Measurements from ENCODE around the gene GRM5. TPM values are rescaled to one million over a fixed set of nuclear protein-coding genes. Genes with fewer than 3 reads are reported as not detected.
A peak's percentile ranks its signal among the peaks of the same experiment; 100 is the strongest.
"Not testable (repeated sequence)": the region's sequence is repeated elsewhere in the genome, so short reads cannot be mapped to it uniquely, and the experiment has no call there.

GRM5 gene
- total RNA-seq (0.08 and 0.27 TPM in 2 replicates), polyA plus RNA-seq (0.12 TPM in 1 of 2 replicates, not detected in the other)

GRCh38 chr11:89065651-89066201 lies at the start of gene GRM5:
GRM5 (minus strand) TSS chr11:89065982; CDS start chr11:89047872, 18,110 bp downstream.
- H3K9me3 ChIP-seq (ENCODE audit: low read depth); H3K4me3 ChIP-seq: not testable (repeated sequence)
- WGBS (ENCODE audit: low lambda C conversion rate, missing lambda C conversion rate), result 3% methylated on average over 28 of the region's 47 CpGs

GRCh38 chr11:89097956-89098355 lies 32.2 kb upstream of the GRM5 start:
- H3K9me2 ChIP-seq (replicated peaks; ENCODE audit: insufficient read depth); H4K20me1 ChIP-seq (ENCODE audit: insufficient read depth, poor library complexity, severe bottlenecking); H3K27me3 ChIP-seq; H3K79me2 ChIP-seq; H2AFZ ChIP-seq; H3K36me3 ChIP-seq (replicated peaks; ENCODE audit: insufficient read depth, low read depth); H3K4me1 ChIP-seq (ENCODE audit: insufficient read depth); H3K4me2 ChIP-seq; H3K27ac ChIP-seq; H3K9me3 ChIP-seq (ENCODE audit: low read depth); H3K4me3 ChIP-seq: not testable (repeated sequence)
- WGBS (ENCODE audit: low lambda C conversion rate, missing lambda C conversion rate), result 100% methylated on average over 1 of the region's 1 CpG
- peak; percentile 63 for TF ChIP-seq CTCF (IDR thresholded peaks at IDR 0.05; ENCODE audit: poor library complexity)
- peak; percentile 26 for DNase-seq (ENCODE audit: low spot score)

More at GRCh38 chr11:89065651-89066201, at the start of gene GRM5:
- DNase-seq (ENCODE audit: low spot score), result peak; percentile 8
- H3K4me1 ChIP-seq (ENCODE audit: insufficient read depth); H3K27ac ChIP-seq; H3K79me2 ChIP-seq; H3K36me3 ChIP-seq (replicated peaks; ENCODE audit: insufficient read depth, low read depth); H3K9me2 ChIP-seq (replicated peaks; ENCODE audit: insufficient read depth); H2AFZ ChIP-seq; H4K20me1 ChIP-seq (ENCODE audit: insufficient read depth, poor library complexity, severe bottlenecking): not testable (repeated sequence)
- H3K4me2 ChIP-seq, result peak within 1 kb of the TSS; percentile 70
- peaks cover 48% of the 10 kb centered on the region for H3K27me3 ChIP-seq

- DNase-seq (ENCODE audit: low spot score); H3K4me1 ChIP-seq (ENCODE audit: insufficient read depth); H2AFZ ChIP-seq; H3K4me2 ChIP-seq; H4K20me1 ChIP-seq (ENCODE audit: insufficient read depth, poor library complexity, severe bottlenecking); H3K9me2 ChIP-seq (replicated peaks; ENCODE audit: insufficient read depth); H3K79me2 ChIP-seq; H3K27me3 ChIP-seq; H3K4me3 ChIP-seq; H3K9me3 ChIP-seq (ENCODE audit: low read depth); H3K36me3 ChIP-seq (replicated peaks; ENCODE audit: insufficient read depth, low read depth); H3K27ac ChIP-seq: not testable (repeated sequence)
- WGBS (ENCODE audit: low lambda C conversion rate, missing lambda C conversion rate), result 71% methylated on average over 2 of the region's 2 CpGs
Observed at GRCh38 chr11:89093806-89094205, 28.0 kb upstream of the GRM5 start.

GRCh38 chr11:89084951-89085350 lies 19.2 kb upstream of the GRM5 start:
- not testable (repeated sequence) for H2AFZ ChIP-seq; DNase-seq (ENCODE audit: low spot score); H3K27me3 ChIP-seq; H3K9me3 ChIP-seq (ENCODE audit: low read depth); H3K4me1 ChIP-seq (ENCODE audit: insufficient read depth); H3K4me2 ChIP-seq; H3K36me3 ChIP-seq (replicated peaks; ENCODE audit: insufficient read depth, low read depth); H3K9me2 ChIP-seq (replicated peaks; ENCODE audit: insufficient read depth); H3K4me3 ChIP-seq; H3K27ac ChIP-seq; H4K20me1 ChIP-seq (ENCODE audit: insufficient read depth, poor library complexity, severe bottlenecking); H3K79me2 ChIP-seq
- 53% methylated on average over 3 of the region's 3 CpGs for WGBS (ENCODE audit: low lambda C conversion rate, missing lambda C conversion rate)

- not testable (repeated sequence) for H3K36me3 ChIP-seq (replicated peaks; ENCODE audit: insufficient read depth, low read depth); H3K79me2 ChIP-seq; H3K9me3 ChIP-seq (ENCODE audit: low read depth); H3K4me2 ChIP-seq; H4K20me1 ChIP-seq (ENCODE audit: insufficient read depth, poor library complexity, severe bottlenecking); H3K4me1 ChIP-seq (ENCODE audit: insufficient read depth); DNase-seq (ENCODE audit: low spot score); H3K27ac ChIP-seq; H2AFZ ChIP-seq; H3K4me3 ChIP-seq; H3K9me2 ChIP-seq (replicated peaks; ENCODE audit: insufficient read depth)
- WGBS (ENCODE audit: low lambda C conversion rate, missing lambda C conversion rate), result 64% methylated on average over 1 of the region's 1 CpG
- H3K27me3 ChIP-seq, result peaks cover 23% of the 10 kb centered on the region
Observed at GRCh38 chr11:89070911-89071310, 5.1 kb upstream of the GRM5 start.

GRCh38 chr11:89067264-89067663 lies 1.5 kb upstream of the GRM5 start:
- no peaks in the 10 kb centered on the region for H3K9me3 ChIP-seq (ENCODE audit: low read depth)
- no peak overlapping the region for H3K4me2 ChIP-seq
- H3K27me3 ChIP-seq, result peaks cover 50% of the 10 kb centered on the region
- TF ChIP-seq CTCF (IDR thresholded peaks at IDR 0.05; ENCODE audit: poor library complexity), result no peak
- no peak for TF ChIP-seq EZH2phosphoT487 (IDR thresholded peaks at IDR 0.05; ENCODE audit: low read depth, severe bottlenecking, unreplicated experiment)
- TF ChIP-seq EZH2 (IDR thresholded peaks at IDR 0.05; ENCODE audit: borderline replicate concordance), result no peak
- no peaks in the 10 kb centered on the region for H4K20me1 ChIP-seq (ENCODE audit: insufficient read depth, poor library complexity, severe bottlenecking)
- H3K9me2 ChIP-seq (replicated peaks; ENCODE audit: insufficient read depth), result no peaks in the 10 kb centered on the region
- no peak overlapping the region for H3K27ac ChIP-seq
- H3K4me3 ChIP-seq, result no peak overlapping the region
- DNase-seq (ENCODE audit: low spot score), result no peak
- no peak overlapping the region for H2AFZ ChIP-seq
- H3K36me3 ChIP-seq (replicated peaks; ENCODE audit: insufficient read depth, low read depth), result no peaks in the 10 kb centered on the region
- no peaks in the 10 kb centered on the region for H3K4me1 ChIP-seq (ENCODE audit: insufficient read depth)
- no peaks in the 10 kb centered on the region for H3K79me2 ChIP-seq

Measured in hepatocyte (in vitro differentiated cells).